Stomach (tissue), 4 donors: ENCODE data around the gene ACTBL2.
A peak's percentile ranks its signal among the peaks of the same experiment; 100 is the strongest.

Experiments used
- POLR2A ChIP-seq, 4 donors: fragments of 450-650 bp; IDR thresholded peaks; one replicate each; pipeline ENCODE4 v1.6.1; 2016; ENCODE audit warnings: antibody characterized with exemption in 4 of 4, control low read depth in 2 of 4, mild to moderate bottlenecking in 1 of 4, moderate library complexity in 1 of 4
- POLR2AphosphoS5 ChIP-seq, 3 donors: sonication (generic); formaldehyde crosslinking; IDR thresholded peaks; one replicate each; pipeline ENCODE4 v1.6.1; 2016; ENCODE audit warnings: antibody characterized with exemption in 3 of 3
- TF ChIP-seq, protein P1 (sequence below), 7 experiments: fragments of 450-650 bp in 4 of 7; fragments of 200-600 bp in 3 of 7; sonication (generic) in 3 of 7; IDR thresholded peaks; one replicate each; pipeline ENCODE4 v1.5.1; 2016 to 2019; ENCODE audit warnings: antibody characterized with exemption in 7 of 7, control low read depth in 2 of 7, mild to moderate bottlenecking in 1 of 7

DNA sequence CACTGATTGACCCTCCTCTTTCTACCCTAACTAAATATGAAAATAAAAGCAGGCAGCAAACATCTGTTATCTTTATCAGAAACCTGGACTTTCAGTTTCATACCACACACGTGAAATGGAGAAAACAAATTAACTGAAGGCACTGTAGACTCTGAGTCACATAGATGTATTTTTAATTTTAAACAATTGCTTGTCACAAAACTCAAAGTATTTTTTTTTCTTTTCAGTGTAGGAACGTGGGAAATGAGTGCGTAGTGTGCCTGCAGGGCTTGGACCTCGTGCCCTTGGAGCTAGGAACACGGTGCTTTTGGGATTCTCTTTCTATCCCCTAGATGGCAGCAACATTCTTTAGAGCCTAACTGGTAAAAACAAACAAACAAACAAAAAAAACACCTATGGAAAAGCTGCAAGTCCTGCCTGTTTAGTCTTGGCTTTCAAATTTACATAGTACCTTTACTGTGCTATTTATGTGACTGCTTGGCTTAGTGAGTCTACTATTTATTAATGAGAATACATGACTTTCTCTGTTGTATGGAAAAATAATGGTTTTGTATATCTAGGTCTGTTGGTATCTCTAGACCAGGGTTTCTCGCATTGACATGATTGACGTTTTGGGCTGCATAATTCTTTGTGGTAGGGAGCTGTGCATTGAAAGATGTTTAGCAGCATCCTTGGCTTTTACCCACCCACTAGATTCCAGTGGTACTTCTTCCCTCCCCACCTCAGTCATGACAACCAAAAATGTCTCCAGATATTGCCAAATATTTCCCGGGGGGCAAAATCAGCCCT lies 16.8 kb upstream of the ACTBL2 start:
- TF ChIP-seq, protein P1, sequence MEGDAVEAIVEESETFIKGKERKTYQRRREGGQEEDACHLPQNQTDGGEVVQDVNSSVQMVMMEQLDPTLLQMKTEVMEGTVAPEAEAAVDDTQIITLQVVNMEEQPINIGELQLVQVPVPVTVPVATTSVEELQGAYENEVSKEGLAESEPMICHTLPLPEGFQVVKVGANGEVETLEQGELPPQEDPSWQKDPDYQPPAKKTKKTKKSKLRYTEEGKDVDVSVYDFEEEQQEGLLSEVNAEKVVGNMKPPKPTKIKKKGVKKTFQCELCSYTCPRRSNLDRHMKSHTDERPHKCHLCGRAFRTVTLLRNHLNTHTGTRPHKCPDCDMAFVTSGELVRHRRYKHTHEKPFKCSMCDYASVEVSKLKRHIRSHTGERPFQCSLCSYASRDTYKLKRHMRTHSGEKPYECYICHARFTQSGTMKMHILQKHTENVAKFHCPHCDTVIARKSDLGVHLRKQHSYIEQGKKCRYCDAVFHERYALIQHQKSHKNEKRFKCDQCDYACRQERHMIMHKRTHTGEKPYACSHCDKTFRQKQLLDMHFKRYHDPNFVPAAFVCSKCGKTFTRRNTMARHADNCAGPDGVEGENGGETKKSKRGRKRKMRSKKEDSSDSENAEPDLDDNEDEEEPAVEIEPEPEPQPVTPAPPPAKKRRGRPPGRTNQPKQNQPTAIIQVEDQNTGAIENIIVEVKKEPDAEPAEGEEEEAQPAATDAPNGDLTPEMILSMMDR (IDR thresholded peaks at IDR 0.05): peak in 5 of 7 experiments; percentile 47 to 68 (median 50)
- TF ChIP-seq POLR2AphosphoS5 (IDR thresholded peaks at IDR 0.05): no peak
- TF ChIP-seq POLR2A (IDR thresholded peaks at IDR 0.05): no peak
